ENCODE results near the gene P3H1.
"Not testable (repeated sequence)": the region's sequence is repeated elsewhere in the genome, so short reads cannot be mapped to it uniquely, and the experiment has no call there.

P3H1 gene

DNA sequence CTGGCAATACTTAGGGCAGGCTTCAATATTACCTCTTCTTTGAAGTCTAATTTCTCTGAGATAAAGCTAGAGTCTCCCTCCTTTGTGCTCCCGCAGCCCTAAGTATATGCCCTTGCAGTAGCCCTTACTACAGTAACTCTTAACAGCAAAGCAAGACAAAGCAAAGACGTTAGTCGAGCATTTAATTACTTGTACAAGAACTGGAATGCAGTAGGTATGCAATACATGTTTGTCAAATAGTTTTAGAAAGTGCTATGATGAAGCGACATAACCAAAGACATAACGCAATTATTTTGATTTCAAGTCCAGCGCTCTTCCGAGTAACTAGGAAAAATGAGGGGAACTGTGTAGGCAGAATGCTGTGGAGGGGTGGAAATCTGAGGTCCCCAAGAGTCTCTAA, 1.6 kb downstream of the P3H1 start:
- in situ Hi-C loops (cut with MboI; ENCODE audit: low sequenced_read_pairs), result no loop called here

GRCh38 chr1:42762269-42762668, 4.6 kb downstream of the P3H1 start:
- Histone ChIP-seq H3K36me3 (replicated peaks) (peaks cover 36% of the 10 kb centered on the region), H3K27me3 (ENCODE audit: low read depth) (no peaks in the 10 kb centered on the region), H3K9me3 (no peaks in the 10 kb centered on the region), H3K4me3 (no peak overlapping the region), H3K4me1 (peaks cover 9% of the 10 kb centered on the region)
- in situ Hi-C loops (cut with MboI; ENCODE audit: low sequenced_read_pairs), result no loop called here
- no peak for DNase-seq (ENCODE audit: low spot score in 2 of 2)

More for the DNA sequence above, 1.6 kb downstream of the P3H1 start:
- H3K27me3 ChIP-seq (ENCODE audit: low read depth), result no peaks in the 10 kb centered on the region
- DNase-seq (ENCODE audit: low spot score in 2 of 2), result peak in 1 of 2 experiments; percentile 7
- peak overlapping the region; percentile 98 for H3K4me3 ChIP-seq
- peaks cover 15% of the 10 kb centered on the region for H3K4me1 ChIP-seq
- H3K36me3 ChIP-seq (replicated peaks), result peaks cover 14% of the 10 kb centered on the region; the same call in 1 of the 2 replicates
- H3K9me3 ChIP-seq, result no peaks in the 10 kb centered on the region

- H3K4me1 ChIP-seq, result peaks cover 9% of the 10 kb centered on the region
- peaks cover 40% of the 10 kb centered on the region for H3K36me3 ChIP-seq (replicated peaks)
- DNase-seq (ENCODE audit: low spot score in 2 of 2), result no peak
- no peak overlapping the region for H3K4me3 ChIP-seq
- no peaks in the 10 kb centered on the region for H3K27me3 ChIP-seq (ENCODE audit: low read depth)
- in situ Hi-C loops (cut with MboI; ENCODE audit: low sequenced_read_pairs), result no loop called here
- H3K9me3 ChIP-seq, result no peaks in the 10 kb centered on the region
These were observed 5.3 kb downstream of the P3H1 start for GRCh38 chr1:42761567-42761966.

- no peak overlapping the region for H3K4me3 ChIP-seq
These were observed 7.7 kb downstream of the P3H1 start for GRCh38 chr1:42759114-42759513.

DNA sequence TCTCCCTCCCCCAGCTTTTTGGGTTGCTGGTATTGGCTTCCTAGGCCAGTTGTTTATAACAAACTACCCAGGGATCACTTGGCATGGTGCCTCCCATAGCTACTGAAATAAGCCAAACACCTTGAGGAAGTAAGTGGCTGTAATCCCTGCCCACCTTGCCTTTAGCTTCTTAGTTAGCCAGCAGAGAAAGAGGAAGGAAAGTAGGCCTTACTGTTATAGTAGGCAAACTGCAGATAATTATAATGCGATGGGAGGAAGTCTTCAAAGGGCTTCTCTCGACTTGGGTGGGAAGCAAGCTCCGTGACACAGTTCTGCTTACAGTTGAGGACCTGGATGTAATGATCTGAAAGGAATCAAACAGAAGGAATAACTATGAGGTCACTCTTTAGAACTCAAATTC, 8.2 kb downstream of the P3H1 start:
- no peaks in the 10 kb centered on the region for H3K27me3 ChIP-seq (ENCODE audit: low read depth)
- no peaks in the 10 kb centered on the region for H3K4me1 ChIP-seq
- in situ Hi-C loops (cut with MboI; ENCODE audit: low sequenced_read_pairs), result no loop called here
- peaks cover 67% of the 10 kb centered on the region for H3K36me3 ChIP-seq (replicated peaks)
- DNase-seq (ENCODE audit: low spot score in 2 of 2), result no peak
- no peak overlapping the region for H3K4me3 ChIP-seq
- H3K9me3 ChIP-seq, result no peaks in the 10 kb centered on the region

More at GRCh38 chr1:42759114-42759513, 7.7 kb downstream of the P3H1 start:
- Histone ChIP-seq H3K36me3 (replicated peaks) (peaks cover 62% of the 10 kb centered on the region), H3K9me3 (no peaks in the 10 kb centered on the region), H3K27me3 (ENCODE audit: low read depth) (no peaks in the 10 kb centered on the region), H3K4me1 (no peaks in the 10 kb centered on the region; the same call in 1 of the 2 replicates)
- DNase-seq (ENCODE audit: low spot score in 2 of 2), result no peak
- in situ Hi-C loops (cut with MboI; ENCODE audit: low sequenced_read_pairs), result no loop called here

DNA sequence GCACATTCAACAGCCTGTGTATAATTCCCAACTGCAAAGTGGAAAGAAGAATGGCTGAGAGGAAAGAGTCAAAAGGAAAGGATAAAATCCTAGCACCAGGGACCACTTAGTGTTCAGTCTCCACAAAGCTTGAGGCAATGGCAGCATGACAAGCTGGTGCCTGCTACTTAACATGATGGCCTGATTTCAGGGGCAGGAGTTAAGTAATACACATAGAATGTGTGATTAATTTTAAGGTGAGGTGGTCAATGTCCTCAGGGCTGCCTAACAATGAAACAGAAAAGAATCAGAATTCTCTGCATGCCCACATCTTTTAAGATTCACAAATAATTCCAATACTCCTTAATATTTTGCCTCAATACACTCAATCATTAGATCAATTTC, 8.9 kb downstream of the P3H1 start:
- Histone ChIP-seq H3K4me3 (no peak overlapping the region), H3K36me3 (replicated peaks) (peaks cover 72% of the 10 kb centered on the region), H3K9me3 (no peaks in the 10 kb centered on the region), H3K27me3 (ENCODE audit: low read depth) (no peaks in the 10 kb centered on the region), H3K4me1 (no peaks in the 10 kb centered on the region)
- DNase-seq (ENCODE audit: low spot score in 2 of 2), result no peak
- in situ Hi-C loops (cut with MboI; ENCODE audit: low sequenced_read_pairs), result no loop called here

- peak; percentile 56 to 68 for DNase-seq (ENCODE audit: low spot score in 2 of 2)
- H3K4me3 ChIP-seq, result no peak overlapping the region
- H3K4me1 ChIP-seq, result no peaks in the 10 kb centered on the region
- no peaks in the 10 kb centered on the region for H3K27me3 ChIP-seq (ENCODE audit: low read depth)
- H3K9me3 ChIP-seq, result no peaks in the 10 kb centered on the region
- in situ Hi-C loops (cut with MboI; ENCODE audit: low sequenced_read_pairs), result no loop called here
- peaks cover 77% of the 10 kb centered on the region for H3K36me3 ChIP-seq (replicated peaks)
These were observed 9.6 kb downstream of the P3H1 start for GRCh38 chr1:42756956-42757891.

GRCh38 chr1:42753070-42753469, 13.8 kb downstream of the P3H1 start:
- DNase-seq (ENCODE audit: low spot score in 2 of 2), result no peak
- Histone ChIP-seq H3K27me3 (ENCODE audit: low read depth) (no peaks in the 10 kb centered on the region), H3K4me1 (no peaks in the 10 kb centered on the region), H3K36me3 (replicated peaks) (peaks cover 72% of the 10 kb centered on the region), H3K9me3 (no peaks in the 10 kb centered on the region), H3K4me3 (no peak overlapping the region)
- in situ Hi-C loops (cut with MboI; ENCODE audit: low sequenced_read_pairs), result no loop called here

DNA sequence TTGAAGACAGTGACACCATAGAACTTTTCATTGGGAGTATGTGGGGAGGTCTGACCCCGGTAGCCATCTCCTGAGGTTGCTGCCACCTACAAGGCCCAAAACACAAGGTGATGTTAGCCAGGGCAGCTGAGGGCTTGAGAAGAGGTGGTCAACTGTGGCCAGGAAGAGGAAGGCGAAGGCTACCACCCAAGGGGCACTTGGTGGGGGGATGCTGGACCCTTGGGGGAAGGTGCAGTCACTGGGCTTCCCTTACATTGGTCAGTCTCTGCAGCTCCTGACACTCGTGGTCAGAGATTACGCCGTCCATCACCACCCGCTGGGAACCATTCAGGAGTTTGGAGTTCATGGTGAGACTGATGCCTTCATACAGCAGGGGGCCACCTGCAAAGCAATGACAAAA, 14.5 kb downstream of the P3H1 start:
- Histone ChIP-seq H3K4me3 (no peak overlapping the region), H3K36me3 (replicated peaks) (peaks cover 71% of the 10 kb centered on the region), H3K9me3 (no peaks in the 10 kb centered on the region), H3K4me1 (no peaks in the 10 kb centered on the region), H3K27me3 (ENCODE audit: low read depth) (no peaks in the 10 kb centered on the region)
- no peak for DNase-seq (ENCODE audit: low spot score in 2 of 2)
- in situ Hi-C loops (cut with MboI; ENCODE audit: low sequenced_read_pairs), result no loop called here

GRCh38 chr1:42751511-42752070, 15.2 kb downstream of the P3H1 start:
- H3K9me3 ChIP-seq; DNase-seq (ENCODE audit: low spot score in 2 of 2); H3K27me3 ChIP-seq (ENCODE audit: low read depth); H3K4me1 ChIP-seq; in situ Hi-C loops (cut with MboI; ENCODE audit: low sequenced_read_pairs); H3K4me3 ChIP-seq: not testable (repeated sequence)
- H3K36me3 ChIP-seq (replicated peaks), result peaks cover 74% of the 10 kb centered on the region

- Histone ChIP-seq H3K4me3 (no peak overlapping the region), H3K27me3 (ENCODE audit: low read depth) (no peaks in the 10 kb centered on the region), H3K4me1 (no peaks in the 10 kb centered on the region), H3K9me3 (no peaks in the 10 kb centered on the region), H3K36me3 (replicated peaks) (peaks cover 65% of the 10 kb centered on the region)
- in situ Hi-C loops (cut with MboI; ENCODE audit: low sequenced_read_pairs), result no loop called here
- no peak for DNase-seq (ENCODE audit: low spot score in 2 of 2)
These were observed 16.8 kb downstream of the P3H1 start for GRCh38 chr1:42750041-42750440.

GRCh38 chr1:42748461-42749410, 18.1 kb downstream of the P3H1 start:
- H3K4me1 ChIP-seq, result no peaks in the 10 kb centered on the region
- DNase-seq (ENCODE audit: low spot score in 2 of 2), result no peak
- H3K9me3 ChIP-seq, result no peaks in the 10 kb centered on the region
- H3K27me3 ChIP-seq (ENCODE audit: low read depth), result no peaks in the 10 kb centered on the region
- in situ Hi-C loops (cut with MboI; ENCODE audit: low sequenced_read_pairs), result loop anchor here (10.0 kb wide), 1 partner anchor 184 kb away; no protein-coding TSS in a partner anchor
- peaks cover 54% of the 10 kb centered on the region for H3K36me3 ChIP-seq (replicated peaks)
- H3K4me3 ChIP-seq, result no peak overlapping the region

GRCh38 chr1:42748021-42748420, 18.8 kb downstream of the P3H1 start:
- peaks cover 49% of the 10 kb centered on the region for H3K36me3 ChIP-seq (replicated peaks)
- H3K4me1 ChIP-seq, result no peaks in the 10 kb centered on the region

More at GRCh38 chr1:42748021-42748420, 18.8 kb downstream of the P3H1 start:
- Histone ChIP-seq H3K27me3 (ENCODE audit: low read depth) (no peaks in the 10 kb centered on the region), H3K9me3 (no peaks in the 10 kb centered on the region), H3K4me3 (no peak overlapping the region)
- in situ Hi-C loops (cut with MboI; ENCODE audit: low sequenced_read_pairs), result loop anchor here (10.0 kb wide), 1 partner anchor 183 kb away; no protein-coding TSS in a partner anchor
- no peak for DNase-seq (ENCODE audit: low spot score in 2 of 2)

All from HAP-1 (cell line).